Glutamatergic neuron (in vitro differentiated cells): ENCODE results near the gene MRPS10. TPM values are rescaled to one million over a fixed set of nuclear protein-coding genes. Genes with fewer than 3 reads are reported as not detected.
A peak's percentile ranks its signal among the peaks of the same experiment; 100 is the strongest.

ENCODE experiments used
- DNase-seq: peaks from one replicate; pipeline ENCODE4 v3.0.0; 2022
- H3K27ac Mint-ChIP-seq: one replicate; pipeline ENCODE4 v1.8.0; 2020; ENCODE audit warnings: mild to moderate bottlenecking, mixed read lengths, inconsistent platforms; ENCODE audit not compliant: unreplicated experiment
- H3K27me3 Mint-ChIP-seq: one replicate; pipeline ENCODE4 v1.8.0; 2020; ENCODE audit warnings: mild to moderate bottlenecking, moderate library complexity, mixed read lengths, inconsistent platforms; ENCODE audit not compliant: unreplicated experiment
- H3K36me3 Mint-ChIP-seq: one replicate; pipeline ENCODE4 v1.8.0; 2020; ENCODE audit warnings: mild to moderate bottlenecking, mixed read lengths, inconsistent platforms; ENCODE audit not compliant: unreplicated experiment
- H3K4me1 Mint-ChIP-seq: one replicate; pipeline ENCODE4 v1.8.0; 2020; ENCODE audit warnings: mild to moderate bottlenecking, low read depth, mixed read lengths, inconsistent platforms; ENCODE audit not compliant: unreplicated experiment
- H3K4me3 Mint-ChIP-seq: one replicate; pipeline ENCODE4 v1.8.0; 2020; ENCODE audit warnings: mild to moderate bottlenecking, mixed read lengths, inconsistent platforms; ENCODE audit not compliant: unreplicated experiment
- H3K9me3 Mint-ChIP-seq: one replicate; pipeline ENCODE4 v1.8.0; 2020; ENCODE audit warnings: mild to moderate bottlenecking, moderate library complexity, mixed read lengths, inconsistent platforms; ENCODE audit not compliant: unreplicated experiment
- CTCF ChIP-seq: fragments of 200-600 bp; sonication (generic); IDR thresholded peaks from one replicate; pipeline ENCODE4 v1.5.0; 2021; ENCODE audit not compliant: partially characterized antibody, unreplicated experiment
- total RNA-seq: library from RNA; stranded (reverse); fragmentation: NEBNext Ultra II Directional; extraction: Animal tissue kit (Norgen Biotek cat#: 25700); gene quantifications from one replicate; pipeline ENCODE4 v1.2.1, GENCODE V29; 2021; ENCODE audit not compliant: unreplicated experiment

Gene MRPS10
- total RNA-seq, 1 donor from 2014 or later, result 25.9 TPM

GRCh38 chr6:42251500-42251899 is 33.8 kb upstream of the MRPS10 start:
- Mint-ChIP-seq H3K4me1 (peaks cover 14% of the 10 kb centered on the region), H3K4me3 (no peak overlapping the region), H3K9me3 (peaks cover 5% of the 10 kb centered on the region), H3K27me3 (peaks cover 9% of the 10 kb centered on the region), H3K36me3 (peaks cover 5% of the 10 kb centered on the region), H3K27ac (no peak overlapping the region)
- no peak for DNase-seq
- no peak for TF ChIP-seq CTCF

GRCh38 chr6:42250274-42250931 is 32.7 kb upstream of the MRPS10 start:
- TF ChIP-seq CTCF, result no peak
- Mint-ChIP-seq H3K9me3 (peaks cover 4% of the 10 kb centered on the region), H3K4me1 (peaks cover 14% of the 10 kb centered on the region), H3K27ac (no peak overlapping the region), H3K36me3 (peaks cover 5% of the 10 kb centered on the region), H3K27me3 (peaks cover 9% of the 10 kb centered on the region), H3K4me3 (no peak overlapping the region)
- DNase-seq, result no peak

DNA sequence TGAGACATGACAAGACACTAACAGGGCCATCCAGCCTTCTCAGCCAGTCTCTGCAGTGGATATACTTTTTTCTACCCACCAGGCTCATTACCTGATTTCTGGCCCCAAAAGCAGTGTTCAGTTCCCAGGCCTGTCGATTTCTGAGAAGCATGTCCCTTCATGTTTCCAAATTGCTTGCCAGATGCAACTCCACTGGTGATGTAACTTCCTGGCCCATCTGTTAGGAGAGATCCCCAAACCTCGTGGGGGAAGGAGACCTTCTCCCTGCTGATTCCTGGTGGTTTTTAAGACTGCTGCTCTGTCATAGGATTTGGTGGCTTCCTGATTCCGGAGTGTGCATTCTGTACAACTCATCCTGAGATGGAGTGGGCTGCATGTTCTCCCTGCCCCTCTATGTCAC is 31.6 kb upstream of the MRPS10 start:
- DNase-seq, result no peak
- peaks cover 9% of the 10 kb centered on the region for H3K27me3 Mint-ChIP-seq
- peaks cover 4% of the 10 kb centered on the region for H3K9me3 Mint-ChIP-seq
- no peak for TF ChIP-seq CTCF
- peak overlapping the region; percentile 64 for H3K27ac Mint-ChIP-seq
- H3K4me1 Mint-ChIP-seq, result peaks cover 14% of the 10 kb centered on the region
- H3K36me3 Mint-ChIP-seq, result peaks cover 5% of the 10 kb centered on the region
- H3K4me3 Mint-ChIP-seq, result no peak overlapping the region

DNA sequence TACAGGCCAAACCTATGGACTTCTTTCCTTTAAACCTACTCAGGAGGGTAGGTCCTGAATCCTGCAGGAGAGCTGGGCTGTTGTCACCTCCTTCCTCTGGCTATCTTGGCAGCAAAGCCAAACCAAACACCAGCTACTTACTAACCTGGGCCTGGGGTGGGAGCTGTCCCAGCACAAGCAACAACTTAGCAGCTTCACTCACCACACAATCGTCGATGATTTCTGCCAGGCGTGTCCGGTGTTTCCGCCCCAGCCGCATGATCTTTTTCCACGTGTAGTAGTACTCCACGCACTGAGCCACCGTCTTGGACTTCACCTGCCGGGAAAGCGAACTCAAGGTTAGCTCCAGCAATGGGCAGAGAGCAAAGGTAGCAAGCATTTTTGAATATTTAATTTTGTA is 25.4 kb upstream of the MRPS10 start:
- Mint-ChIP-seq H3K27me3 (no peaks in the 10 kb centered on the region), H3K36me3 (no peaks in the 10 kb centered on the region), H3K4me3 (no peak overlapping the region), H3K9me3 (peaks cover 2% of the 10 kb centered on the region), H3K4me1 (peaks cover 5% of the 10 kb centered on the region), H3K27ac (no peak overlapping the region)
- TF ChIP-seq CTCF, result no peak
- no peak for DNase-seq

- Mint-ChIP-seq H3K4me3 (no peak overlapping the region), H3K4me1 (peaks cover 5% of the 10 kb centered on the region), H3K36me3 (no peaks in the 10 kb centered on the region), H3K27ac (no peak overlapping the region), H3K9me3 (peaks cover 2% of the 10 kb centered on the region), H3K27me3 (no peaks in the 10 kb centered on the region)
- no peak for TF ChIP-seq CTCF
- no peak for DNase-seq
Observed at GRCh38 chr6:42241915-42242314, 24.3 kb upstream of the MRPS10 start.
